HEK293T (cell line): ENCODE measurements around the gene PATE1.

Experiments
- ARNT ChIP-seq: fragments of 450-650 bp; IDR thresholded peaks from 2 replicates; pipeline ENCODE4 v1.6.1; 2017; ENCODE audit warnings: mild to moderate bottlenecking
- BHLHE40 ChIP-seq: fragments of 450-650 bp; IDR thresholded peaks from 2 replicates; pipeline ENCODE4 v1.6.1; 2016; ENCODE audit warnings: mild to moderate bottlenecking, moderate library complexity, borderline replicate concordance
- ELF4 ChIP-seq: fragments of 450-650 bp; IDR thresholded peaks from 2 replicates; pipeline ENCODE4 v1.6.1; 2017; ENCODE audit warnings: antibody characterized with exemption
- L3MBTL2 ChIP-seq: fragments of 450-650 bp; conservative IDR thresholded peaks from 2 replicates; pipeline ENCODE4 v1.6.1; 2016; ENCODE audit warnings: mild to moderate bottlenecking
- NFRKB ChIP-seq: fragments of 450-650 bp; IDR thresholded peaks from 2 replicates; pipeline ENCODE4 v1.6.1; 2016; ENCODE audit warnings: mild to moderate bottlenecking, moderate library complexity
- PKNOX1 ChIP-seq: fragments of 450-650 bp; IDR thresholded peaks from 2 replicates; pipeline ENCODE4 v1.6.1; 2016
- SP1 ChIP-seq: fragments of 450-650 bp; IDR thresholded peaks from 2 replicates; pipeline ENCODE4 v1.6.1; 2017
- SUZ12 ChIP-seq: fragments of 450-650 bp; IDR thresholded peaks from 2 replicates; pipeline ENCODE4 v1.6.1; 2016; ENCODE audit warnings: mild to moderate bottlenecking
- TARDBP ChIP-seq: fragments of 450-650 bp; IDR thresholded peaks from 2 replicates; pipeline ENCODE4 v1.6.1; 2016
- ZNF384 ChIP-seq: fragments of 450-650 bp; IDR thresholded peaks from 2 replicates; pipeline ENCODE4 v1.6.1; 2016

- TF ChIP-seq ZNF384 = no peak
- no peak for TF ChIP-seq SP1
- no peak for TF ChIP-seq TARDBP
- no peak for TF ChIP-seq NFRKB
- no peak for TF ChIP-seq PKNOX1
- no peak for TF ChIP-seq SUZ12
- no peak for TF ChIP-seq ELF4
- TF ChIP-seq L3MBTL2 = no peak
- TF ChIP-seq ARNT = no peak
- TF ChIP-seq BHLHE40 = no peak
Observed at GRCh38 chr11:125762445-125762844, 16.4 kb downstream of the PATE1 start.
